ENCODE data around the gene BEX2. TPM values are rescaled to one million over a fixed set of nuclear protein-coding genes. Genes with fewer than 3 reads are reported as not detected.

BEX2 gene
- total and polyA plus RNA-seq, 10 of the 15 experiments (the other 5 are each of a cell fraction or from before 2014, with no cell fraction given) = 0.33 to 2.8 (median 0.85) TPM

DNA sequence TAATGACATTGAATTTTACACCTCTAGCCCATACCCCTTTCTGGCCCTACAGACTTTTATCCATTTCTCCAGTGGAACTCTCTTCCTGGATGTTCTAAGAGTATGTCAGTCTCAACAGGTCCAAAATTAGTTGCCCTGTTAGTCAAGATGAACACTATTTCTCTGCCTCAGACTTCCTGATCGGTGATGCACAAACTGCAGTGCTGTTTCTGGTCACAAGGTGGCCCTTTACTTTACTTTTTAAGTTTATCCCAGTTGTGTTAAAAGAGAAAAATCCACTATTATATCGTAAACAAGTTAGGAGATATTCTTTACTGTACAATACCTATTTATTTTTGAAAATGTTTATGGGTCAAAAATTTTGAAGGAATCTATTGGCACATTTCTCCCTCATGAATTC is 32.3 kb upstream of the BEX2 start:
- CTCF ChIA-PET = interaction anchor here (1.0 to 1.1 kb wide), 4 partner anchors 43 to 144 kb away, joined by 3 to 8 read pairs (median 4); no protein-coding TSS in a partner anchor
- intact Hi-C loops (cut with micrococcal nuclease; ENCODE audit: unreplicated experiment) (loop anchor here (1.0 to 10.0 kb wide), 2 partner anchors 121 to 472 kb away; no protein-coding TSS in a partner anchor), in situ Hi-C loops (cut with MboI) (loop anchor here (10.0 kb wide), 1 partner anchor 122 kb away; no protein-coding TSS in a partner anchor)
- TF ChIP-seq STAT1 (conservative IDR thresholded peaks at IDR 0.05) (no peak), SMC3 (IDR thresholded peaks at IDR 0.05; ENCODE audit: borderline replicate concordance, low read length) (peak; percentile 49; the same call in 1 of the 2 replicates), RAD21 (IDR thresholded peaks at IDR 0.05; ENCODE audit: insufficient read depth, low read depth, low read length) (peak; percentile 46; the same call in 1 of the 2 replicates), LARP7 (IDR thresholded peaks at IDR 0.05) (no peak)
- TF ChIP-seq, protein P1, sequence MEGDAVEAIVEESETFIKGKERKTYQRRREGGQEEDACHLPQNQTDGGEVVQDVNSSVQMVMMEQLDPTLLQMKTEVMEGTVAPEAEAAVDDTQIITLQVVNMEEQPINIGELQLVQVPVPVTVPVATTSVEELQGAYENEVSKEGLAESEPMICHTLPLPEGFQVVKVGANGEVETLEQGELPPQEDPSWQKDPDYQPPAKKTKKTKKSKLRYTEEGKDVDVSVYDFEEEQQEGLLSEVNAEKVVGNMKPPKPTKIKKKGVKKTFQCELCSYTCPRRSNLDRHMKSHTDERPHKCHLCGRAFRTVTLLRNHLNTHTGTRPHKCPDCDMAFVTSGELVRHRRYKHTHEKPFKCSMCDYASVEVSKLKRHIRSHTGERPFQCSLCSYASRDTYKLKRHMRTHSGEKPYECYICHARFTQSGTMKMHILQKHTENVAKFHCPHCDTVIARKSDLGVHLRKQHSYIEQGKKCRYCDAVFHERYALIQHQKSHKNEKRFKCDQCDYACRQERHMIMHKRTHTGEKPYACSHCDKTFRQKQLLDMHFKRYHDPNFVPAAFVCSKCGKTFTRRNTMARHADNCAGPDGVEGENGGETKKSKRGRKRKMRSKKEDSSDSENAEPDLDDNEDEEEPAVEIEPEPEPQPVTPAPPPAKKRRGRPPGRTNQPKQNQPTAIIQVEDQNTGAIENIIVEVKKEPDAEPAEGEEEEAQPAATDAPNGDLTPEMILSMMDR (IDR thresholded peaks at IDR 0.05 in 2 of 3, conservative IDR thresholded peaks at IDR 0.05 in 1 of 3; ENCODE audit: control insufficient read depth in 2 of 3, extremely low read depth in 1 of 3, insufficient read depth in 1 of 3, low read depth in 3 of 3, low read length in 3 of 3) = peak; percentile 48 to 70 (median 62); a peak in 5 of 6 replicates
- POLR2A ChIA-PET = no interaction called here
- FAIRE-seq (peak; percentile 72), DNase-seq (ENCODE audit: low read depth, low spot score) (no peak), ATAC-seq (peak; percentile 76)
- no peak overlapping the region for H3K9ac ChIP-seq (ENCODE audit: control insufficient read depth, insufficient read depth, low read length)
- no peaks in the 10 kb centered on the region for H3K36me3 ChIP-seq (ENCODE audit: control insufficient read depth in 2 of 2, insufficient read depth in 2 of 2, low read length in 1 of 2)
- H3K27me3 ChIP-seq (replicated peaks in 1 of 2; ENCODE audit: control insufficient read depth in 2 of 2, insufficient read depth in 2 of 2, low read length in 1 of 2) = no peaks in the 10 kb centered on the region; a peak in 1 of 4 replicates
- H3K79me2 ChIP-seq (ENCODE audit: control insufficient read depth, insufficient read depth, low read length) = no peaks in the 10 kb centered on the region
- H4K20me1 ChIP-seq (ENCODE audit: control insufficient read depth, insufficient read depth) = no peaks in the 10 kb centered on the region
- no peak overlapping the region for H3K27ac ChIP-seq (ENCODE audit: control insufficient read depth, insufficient read depth)
- H3K4me2 ChIP-seq (ENCODE audit: control insufficient read depth, insufficient read depth) = no peak overlapping the region
- H3K4me1 ChIP-seq (ENCODE audit: control insufficient read depth, insufficient read depth, low read length) = no peaks in the 10 kb centered on the region
- BruUV-seq (replicated peaks) = no TSS peak
- no peaks in the 10 kb centered on the region for H3K9me3 ChIP-seq (replicated peaks; ENCODE audit: control insufficient read depth, insufficient read depth, low read length)
- no peak overlapping the region; the same call in 1 of the 2 replicates for H2AFZ ChIP-seq (ENCODE audit: control insufficient read depth, low read depth, low read length)
- RAD21 ChIA-PET (ENCODE audit: unreplicated experiment) = interaction anchor here (0.7 to 0.9 kb wide), 2 partner anchors 122 to 673 kb away, joined by 3 read pairs; no protein-coding TSS in a partner anchor
- WGBS (ENCODE audit: insufficient coverage, insufficient replicate concordance, low lambda C conversion rate, missing lambda C conversion rate) = 0% methylated on average over 2 of the region's 2 CpGs
- H3K4me3 ChIP-seq = no peak overlapping the region
- SMC1A ChIA-PET (ENCODE audit: uncharacterized antibody, unreplicated experiment) = no interaction called here
